Right kidney (tissue), 9 donors: ENCODE data around the gene BEST3.

Experiments
- DNase-seq: peaks from one replicate; pipeline ENCODE4 v3.0.0-alpha.2; 2016
- long read RNA-seq, 8 donors: transcript quantifications; one replicate each; lab custom pipeline, GENCODE V29; 2026

BEST3 gene
- long read RNA-seq, donor 1: 0 reads
- long read RNA-seq, donor 2: 0 reads
- long read RNA-seq, donor 3: 0 reads
- long read RNA-seq, donor 4: 0 reads
- long read RNA-seq, donor 5: 0 reads
- long read RNA-seq, donor 6: 0 reads
- long read RNA-seq, donor 7: 0 reads
- long read RNA-seq, donor 8: 0 reads

DNA sequence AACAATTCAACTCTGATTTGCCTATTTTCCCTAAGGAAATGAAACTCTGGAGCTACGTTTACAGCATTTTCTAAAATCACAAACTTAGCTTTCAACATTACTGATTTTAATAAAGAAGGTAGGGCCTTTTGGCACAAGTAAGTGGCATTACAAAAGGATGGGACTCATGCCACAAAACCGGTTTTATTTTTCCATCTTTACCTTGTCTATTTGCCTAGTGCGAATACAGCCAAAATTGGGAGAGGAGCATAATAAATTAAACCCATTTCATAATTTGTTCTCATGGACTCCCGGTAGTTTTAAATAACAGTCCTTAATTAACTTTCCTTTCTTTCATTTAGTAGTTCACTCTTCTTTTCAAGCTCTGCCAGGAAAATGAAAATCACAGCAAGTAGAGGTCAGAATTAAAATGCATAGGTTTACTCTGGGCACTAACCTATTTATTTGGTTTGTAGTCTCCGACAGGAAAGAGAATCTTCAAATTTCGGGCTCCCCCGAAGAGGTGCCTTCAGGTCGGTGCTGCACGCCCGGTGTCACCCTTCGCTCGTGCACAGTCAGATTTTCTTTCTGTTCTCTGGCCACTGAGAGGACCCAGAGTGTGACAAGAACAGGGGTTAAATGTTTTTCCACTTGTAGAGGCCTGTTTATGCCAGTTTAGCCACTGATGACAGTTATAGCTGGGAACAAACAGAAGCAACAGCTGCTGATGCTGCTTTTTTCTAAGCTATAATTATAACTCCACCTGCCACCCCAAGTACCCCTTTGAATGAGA, at the start of gene BEST3:
Gene BEST3, minus strand, starts transcription at position 535 of the 772 bp plus-strand sequence. CDS start 1,505 bp downstream, outside the sequence.
- no peak for DNase-seq

DNA sequence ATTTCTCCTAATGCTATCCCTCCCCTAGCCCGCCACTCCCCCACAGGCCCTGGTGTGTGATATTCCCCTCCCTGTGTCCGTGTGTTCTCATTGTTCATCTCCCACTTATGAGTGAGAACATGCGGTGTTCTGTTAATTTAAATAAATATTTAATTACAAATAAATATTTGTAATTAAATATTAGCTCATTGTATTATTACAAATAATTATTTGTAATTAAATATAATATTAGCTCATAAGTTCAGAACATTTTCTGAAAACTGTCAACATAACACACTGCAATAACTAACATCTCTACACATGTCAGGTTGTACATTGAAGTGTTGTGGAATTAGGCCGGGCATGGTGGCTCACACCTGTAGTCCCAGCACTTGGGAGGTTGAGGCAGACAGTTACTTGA, 45.0 kb upstream of the BEST3 start:
- DNase-seq: no peak

DNA sequence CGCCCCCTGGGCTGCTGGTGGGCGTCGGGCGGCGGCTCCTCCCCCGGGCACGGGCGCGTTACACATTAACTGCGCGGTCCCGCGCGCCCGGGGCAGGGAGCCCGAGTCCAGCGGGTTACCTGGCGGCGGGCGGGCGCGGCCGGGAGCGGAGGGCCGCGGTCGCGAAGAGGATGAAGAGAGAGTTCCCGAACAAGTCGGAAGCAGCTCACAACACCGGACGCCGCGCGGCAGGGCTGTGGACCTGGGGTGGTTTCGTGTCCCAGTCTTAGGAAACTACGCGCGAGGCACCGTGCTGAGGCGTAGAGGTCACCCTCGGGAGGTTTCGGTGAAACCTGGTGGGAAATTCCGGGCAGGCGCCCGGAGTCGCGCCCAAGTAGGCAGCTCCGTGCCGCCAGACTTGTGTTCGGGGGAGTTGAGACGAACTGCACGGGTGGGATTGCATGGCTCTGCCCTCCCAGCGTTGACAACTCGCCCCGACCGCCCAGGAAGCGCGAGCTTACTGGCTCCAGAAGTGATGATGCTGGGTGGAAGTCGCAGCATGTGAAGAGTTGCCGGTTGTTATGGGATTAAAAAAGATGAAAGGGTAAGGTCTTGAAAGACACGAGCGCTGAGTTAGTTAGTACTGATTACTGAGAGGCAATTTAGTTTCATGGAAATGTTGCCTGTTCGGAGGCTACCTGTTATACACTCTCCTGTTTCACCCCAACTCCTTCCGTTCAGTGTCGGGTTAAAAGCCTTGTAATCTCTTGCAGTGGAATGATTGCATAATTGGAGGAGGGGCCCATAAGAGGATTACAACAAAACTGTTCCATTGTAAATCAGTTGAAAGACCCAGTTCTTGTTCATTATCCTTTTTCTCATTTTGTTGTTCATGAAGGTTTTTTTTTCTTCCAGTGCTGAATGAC, 40.4 kb upstream of the BEST3 start:
- DNase-seq: peak; percentile 86

- DNase-seq: peak; percentile 97
Observed at GRCh38 chr12:69738351-69739286, 39.5 kb upstream of the BEST3 start, which contains the start of gene RAB3IP. Gene RAB3IP (plus strand): TSS chr12:69738860. CDS start chr12:69755409, 16,549 bp downstream.

DNA sequence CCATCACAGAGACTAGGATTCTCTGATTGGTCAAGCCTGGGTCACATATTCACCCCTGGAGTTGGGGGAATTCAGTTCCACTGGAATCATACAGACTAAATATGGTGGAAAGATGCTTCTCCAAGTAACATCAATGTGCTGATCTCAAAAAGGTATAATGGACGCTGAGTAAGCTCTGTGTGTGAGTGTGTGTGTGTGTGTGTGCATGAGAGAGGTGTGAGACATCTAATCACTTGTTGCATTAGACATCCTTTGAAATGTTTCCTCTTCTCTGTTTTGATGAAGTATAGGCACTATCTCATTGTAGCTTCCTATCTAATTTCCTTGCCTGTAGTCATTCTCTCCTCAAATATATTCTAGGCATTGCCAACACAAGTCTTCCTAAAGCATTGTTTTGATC, 34.5 kb upstream of the BEST3 start:
- no peak for DNase-seq

DNA sequence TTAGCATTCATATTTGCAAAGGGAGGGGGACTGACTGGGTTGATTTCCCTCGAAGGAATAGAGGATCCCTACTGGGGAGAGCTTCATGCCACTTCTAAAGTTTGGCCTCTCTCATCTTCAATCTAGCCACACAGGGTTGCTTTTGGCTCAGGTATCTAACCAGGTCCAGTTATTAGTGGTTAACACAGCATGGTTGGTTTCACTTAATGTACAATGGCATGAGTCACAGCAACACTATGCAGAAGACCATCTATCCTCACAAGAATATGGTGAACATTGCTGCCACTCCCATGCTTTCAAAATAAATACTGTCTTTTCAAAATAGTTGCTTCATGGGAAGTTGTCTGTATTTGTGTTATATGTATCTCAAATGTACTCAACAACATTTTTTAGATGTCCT, 33.0 kb upstream of the BEST3 start:
- DNase-seq: no peak

DNA sequence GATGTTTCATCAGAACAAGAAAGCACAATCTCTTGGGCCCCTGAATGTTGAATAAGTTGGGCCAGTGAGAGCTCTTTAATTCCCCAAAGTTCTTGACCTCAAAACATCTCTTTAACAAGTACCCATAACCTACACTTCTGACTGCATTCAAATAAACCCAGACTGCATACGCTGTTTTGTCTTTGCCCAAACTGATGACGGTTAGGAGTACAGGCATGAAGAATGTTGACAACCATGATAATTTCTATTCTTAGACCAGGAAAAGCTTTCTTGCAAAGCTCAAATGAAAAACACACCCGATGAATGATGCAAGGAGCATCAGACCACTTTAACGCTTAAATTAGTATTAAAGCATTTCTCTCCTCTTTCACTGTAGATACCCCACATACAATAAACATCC, 27.8 kb upstream of the BEST3 start:
- DNase-seq: no peak

GRCh38 chr12:69720750-69721149, 21.6 kb upstream of the BEST3 start:
- no peak for DNase-seq

GRCh38 chr12:69719336-69720316, 20.5 kb upstream of the BEST3 start:
- DNase-seq: no peak

DNA sequence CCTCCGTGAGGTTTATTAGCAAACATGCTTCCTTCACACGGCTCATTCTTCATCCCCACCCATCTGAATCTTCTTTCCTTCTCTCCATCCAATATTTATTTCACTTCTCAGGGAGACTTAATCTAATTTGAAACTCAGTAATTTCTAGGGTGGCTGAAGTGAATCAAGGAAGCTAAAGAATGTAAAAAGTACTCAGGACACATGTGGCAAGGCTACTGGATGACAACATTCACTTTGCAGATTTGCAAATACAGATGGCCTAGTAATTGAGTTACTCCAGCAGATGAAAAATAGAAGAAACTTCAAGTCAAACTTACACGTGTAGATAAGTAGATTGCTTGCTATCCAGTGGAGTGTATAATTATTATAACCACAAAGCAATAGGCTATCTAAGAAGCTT, 15.4 kb upstream of the BEST3 start:
- no peak for DNase-seq

DNA sequence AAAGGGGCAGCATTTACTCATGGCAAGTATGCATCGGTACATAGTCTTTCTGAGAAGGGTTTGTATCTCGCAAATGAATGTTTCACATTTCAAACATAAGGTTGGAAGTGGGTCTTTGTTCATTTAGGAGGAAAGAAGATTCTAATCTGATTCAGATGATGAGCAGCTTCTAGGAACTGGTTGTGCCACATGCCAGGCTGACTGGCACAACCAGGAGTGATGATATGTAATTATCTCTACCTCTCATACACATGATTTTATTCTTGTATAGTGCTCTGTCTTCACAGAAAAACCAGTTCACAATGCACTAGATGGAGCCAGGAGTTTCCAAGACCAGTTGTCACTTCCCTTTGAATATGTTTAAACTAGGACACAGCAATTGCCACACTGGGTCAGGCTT, 13.7 kb upstream of the BEST3 start:
- no peak for DNase-seq

DNA sequence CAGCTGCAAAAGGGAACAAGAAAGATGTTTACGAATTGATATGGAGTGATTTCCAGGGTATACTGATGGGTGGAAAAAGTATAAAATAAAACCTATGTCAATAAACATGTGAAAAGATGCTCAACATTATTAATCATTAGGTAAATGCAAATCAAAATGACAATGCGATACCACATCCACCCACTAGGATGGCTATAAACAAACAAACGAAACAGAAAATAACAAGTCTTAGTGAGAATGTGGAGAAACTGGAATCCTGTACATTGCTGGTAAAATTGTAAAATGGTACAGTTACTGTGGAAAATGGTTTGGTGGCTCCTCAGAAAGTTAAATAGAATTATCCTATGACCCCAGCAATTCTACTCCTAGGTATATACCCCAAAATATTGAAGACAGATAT, 9.5 kb upstream of the BEST3 start:
- DNase-seq: no peak

GRCh38 chr12:69704357-69704756, 5.3 kb upstream of the BEST3 start:
- no peak for DNase-seq

GRCh38 chr12:69703146-69703642, 4.1 kb upstream of the BEST3 start:
- no peak for DNase-seq

- no peak for DNase-seq
Observed at GRCh38 chr12:69701826-69702225, 2.7 kb upstream of the BEST3 start.

DNA sequence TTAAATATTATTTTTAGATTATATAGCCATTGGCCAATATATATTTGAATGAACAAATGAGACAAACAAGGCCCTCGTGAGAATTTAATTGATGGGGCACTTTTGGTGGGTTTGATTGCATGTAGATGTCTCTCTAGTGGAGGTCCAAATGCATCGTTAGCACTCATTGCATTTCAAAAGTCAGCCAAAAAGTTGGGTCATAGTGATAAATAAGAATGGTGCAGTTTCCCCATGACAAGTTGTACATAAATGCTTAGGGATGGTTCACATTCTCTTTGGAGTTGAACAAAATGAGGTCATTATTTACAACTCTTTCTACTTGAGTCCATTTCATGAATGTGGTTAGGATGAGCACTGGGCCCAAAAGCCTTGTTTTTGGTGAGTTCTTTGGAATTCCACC, 1.0 kb downstream of the BEST3 start:
- DNase-seq: no peak

GRCh38 chr12:69694123-69694522, 5.0 kb downstream of the BEST3 start:
- no peak for DNase-seq

GRCh38 chr12:69689638-69690037, 9.5 kb downstream of the BEST3 start:
- no peak for DNase-seq

- DNase-seq: no peak
Observed at GRCh38 chr12:69688471-69689427, 10.4 kb downstream of the BEST3 start.
